GM18519 (cell line): ENCODE measurements around the gene NOC3L.
A peak's percentile ranks its signal among the peaks of the same experiment; 100 is the strongest.
"Not testable (repeated sequence)": the region's sequence is repeated elsewhere in the genome, so short reads cannot be mapped to it uniquely, and the experiment has no call there.

Experiments used
- ATAC-seq: cut with Tn5 transposase; IDR thresholded peaks from one replicate; pipeline ENCODE4 v1.9.1; 2021; ENCODE audit warnings: mild to moderate bottlenecking, moderate library complexity; ENCODE audit not compliant: unreplicated experiment, low FRiP score

NOC3L gene

GRCh38 chr10:94362360-94363250, at the start of gene NOC3L:
Gene NOC3L (minus strand): TSS chr10:94362939. CDS start chr10:94362838, 101 bp downstream.
- ATAC-seq, result peak; percentile 94

GRCh38 chr10:94412449-94412848, 49.7 kb upstream of the NOC3L start:
- no peak for ATAC-seq

GRCh38 chr10:94411304-94411703, 48.6 kb upstream of the NOC3L start:
- no peak for ATAC-seq

GRCh38 chr10:94409021-94409657, 46.4 kb upstream of the NOC3L start:
- no peak for ATAC-seq

- ATAC-seq, result no peak
Measured at GRCh38 chr10:94407668-94408067, 44.9 kb upstream of the NOC3L start.

GRCh38 chr10:94405406-94405805, 42.7 kb upstream of the NOC3L start:
- ATAC-seq, result no peak

GRCh38 chr10:94403380-94404213, 40.9 kb upstream of the NOC3L start:
- peak; percentile 45 for ATAC-seq

- peak; percentile 13 for ATAC-seq
Measured at GRCh38 chr10:94402843-94403379, 40.2 kb upstream of the NOC3L start.

GRCh38 chr10:94402204-94402842, 39.6 kb upstream of the NOC3L start, which contains the start of gene TBC1D12:
Gene TBC1D12 (plus strand): TSS chr10:94402541. CDS start chr10:94402614, 73 bp downstream.
- peak; percentile 51 for ATAC-seq

GRCh38 chr10:94398762-94399161, 36.0 kb upstream of the NOC3L start:
- ATAC-seq, result no peak

- ATAC-seq, result no peak
Measured at GRCh38 chr10:94397549-94398370, 35.0 kb upstream of the NOC3L start.

GRCh38 chr10:94392117-94392516, 29.4 kb upstream of the NOC3L start:
- not testable (repeated sequence) for ATAC-seq

- ATAC-seq, result not testable (repeated sequence)
Measured at GRCh38 chr10:94385733-94386132, 23.0 kb upstream of the NOC3L start.

GRCh38 chr10:94383530-94383929, 20.8 kb upstream of the NOC3L start:
- no peak for ATAC-seq

- no peak for ATAC-seq
Measured at GRCh38 chr10:94376865-94377264, 14.1 kb upstream of the NOC3L start.

GRCh38 chr10:94375374-94375773, 12.6 kb upstream of the NOC3L start:
- no peak for ATAC-seq

GRCh38 chr10:94370501-94370900, 7.8 kb upstream of the NOC3L start:
- ATAC-seq, result no peak

GRCh38 chr10:94366382-94366781, 3.6 kb upstream of the NOC3L start:
- no peak for ATAC-seq

GRCh38 chr10:94364482-94364881, 1.7 kb upstream of the NOC3L start:
- ATAC-seq, result no peak
